GM21529 (cell line): ENCODE data around the gene HIPK1.
"Not testable (repeated sequence)": the region's sequence is repeated elsewhere in the genome, so short reads cannot be mapped to it uniquely, and the experiment has no call there.

Source experiments
- ATAC-seq: cut with Tn5 transposase; IDR thresholded peaks from one replicate; pipeline ENCODE4 v1.9.1; 2021; ENCODE audit not compliant: unreplicated experiment

The HIPK1 gene

DNA sequence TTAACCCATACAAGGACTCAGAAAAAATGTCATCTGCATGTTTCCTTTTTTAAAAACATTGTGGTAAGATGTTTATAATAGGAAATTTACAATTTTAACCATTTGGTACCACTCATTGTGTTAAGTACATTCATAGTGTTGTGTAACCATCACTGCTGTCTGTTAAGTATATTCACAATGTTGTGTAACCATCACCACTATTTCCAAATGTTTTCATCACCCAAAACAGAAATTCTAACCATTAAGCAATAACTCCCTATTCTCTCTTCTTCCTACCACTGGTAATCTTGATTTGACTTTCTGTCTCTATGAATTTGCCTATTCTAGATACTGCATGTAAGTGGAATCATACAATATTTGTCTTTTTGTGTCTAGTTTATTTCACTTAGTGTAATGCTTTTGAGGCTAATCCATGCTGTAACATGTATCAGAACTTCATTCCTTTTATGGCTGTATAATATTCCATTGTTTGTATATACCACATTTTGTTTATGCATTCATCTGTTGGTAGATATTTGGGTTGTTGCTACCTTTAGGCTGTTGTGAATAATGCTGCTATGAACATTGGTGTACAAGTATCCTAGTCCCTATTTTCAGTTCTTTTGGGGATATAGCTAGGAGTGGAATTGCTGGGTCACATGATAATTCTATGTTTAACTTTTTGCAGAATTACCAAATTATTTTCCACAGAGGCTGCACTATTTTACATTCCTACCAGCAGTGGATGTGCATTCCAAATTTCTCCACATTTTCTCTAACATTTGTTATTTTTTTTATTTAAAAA lies 14.1 kb downstream of the HIPK1 start:
- no peak for ATAC-seq

DNA sequence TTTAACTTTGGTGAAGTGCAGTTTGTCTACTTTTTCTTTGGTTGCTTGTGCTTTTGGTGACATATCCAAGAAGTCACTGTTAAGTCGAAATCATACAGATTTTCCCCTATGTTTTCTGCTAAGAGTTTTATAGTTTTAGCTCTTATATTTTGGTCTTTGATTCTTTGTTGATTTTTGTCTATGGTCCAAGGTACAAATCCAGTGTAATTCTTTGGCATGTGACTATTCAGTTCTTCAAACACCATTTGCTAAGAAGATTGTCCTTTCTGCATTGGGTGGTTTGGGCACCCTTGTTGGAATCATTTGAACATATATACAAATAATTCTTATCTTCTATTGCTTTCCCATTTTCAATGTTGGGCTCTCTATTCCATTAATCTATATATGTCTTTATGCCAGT lies 16.2 kb downstream of the HIPK1 start:
- no peak for ATAC-seq

DNA sequence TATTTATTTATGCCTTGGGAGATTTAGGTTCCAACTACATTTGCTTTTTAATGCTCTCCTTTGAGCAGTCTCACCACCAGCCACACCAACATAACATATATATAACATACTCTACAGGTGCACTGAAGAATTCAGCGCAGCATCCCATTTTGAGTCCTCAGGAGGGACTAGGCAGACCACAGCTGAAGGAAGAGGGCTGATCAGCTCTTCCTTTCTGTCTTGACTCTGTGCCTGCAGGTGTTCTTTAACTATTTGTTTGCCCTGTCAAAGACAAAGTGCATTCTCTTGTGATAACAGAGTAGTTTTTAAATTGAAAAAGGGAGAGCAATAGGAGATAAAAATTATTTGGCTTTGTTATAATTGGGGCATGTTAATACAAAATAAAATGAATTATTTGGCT lies 17.0 kb downstream of the HIPK1 start:
- no peak for ATAC-seq

DNA sequence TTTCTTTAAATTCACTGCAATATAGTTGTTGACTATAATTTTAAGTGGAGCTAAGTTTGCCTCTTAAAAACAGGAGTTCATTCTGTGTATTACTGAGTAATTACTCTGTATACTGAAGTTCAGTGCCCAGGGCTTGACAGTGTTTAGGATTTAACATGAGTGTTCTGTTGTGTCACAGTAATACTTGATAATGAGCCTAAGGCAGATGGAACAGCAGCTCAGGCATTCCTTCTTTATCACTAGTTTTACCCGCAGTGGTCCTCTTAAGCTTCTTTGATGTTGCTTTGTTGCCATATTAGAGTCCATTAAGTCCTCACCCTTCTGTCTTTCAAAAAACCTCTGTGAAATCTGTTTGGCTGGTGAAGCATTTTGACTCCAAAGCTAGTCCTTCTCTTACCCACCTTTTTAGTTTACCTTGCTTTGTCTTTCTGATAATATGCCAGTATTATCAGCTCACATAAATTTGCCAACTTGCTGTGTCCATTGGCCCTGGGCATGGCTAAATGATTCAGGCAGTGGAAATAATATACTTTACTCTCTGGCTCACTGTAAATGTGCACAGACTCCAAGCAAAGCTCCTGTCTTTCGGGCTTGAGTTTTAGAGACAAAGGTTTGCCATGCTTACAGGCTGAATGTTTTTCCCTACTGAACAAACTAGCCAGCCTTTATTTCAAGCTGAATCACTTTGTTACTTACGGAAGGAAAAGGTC lies 17.7 kb downstream of the HIPK1 start:
- no peak for ATAC-seq

DNA sequence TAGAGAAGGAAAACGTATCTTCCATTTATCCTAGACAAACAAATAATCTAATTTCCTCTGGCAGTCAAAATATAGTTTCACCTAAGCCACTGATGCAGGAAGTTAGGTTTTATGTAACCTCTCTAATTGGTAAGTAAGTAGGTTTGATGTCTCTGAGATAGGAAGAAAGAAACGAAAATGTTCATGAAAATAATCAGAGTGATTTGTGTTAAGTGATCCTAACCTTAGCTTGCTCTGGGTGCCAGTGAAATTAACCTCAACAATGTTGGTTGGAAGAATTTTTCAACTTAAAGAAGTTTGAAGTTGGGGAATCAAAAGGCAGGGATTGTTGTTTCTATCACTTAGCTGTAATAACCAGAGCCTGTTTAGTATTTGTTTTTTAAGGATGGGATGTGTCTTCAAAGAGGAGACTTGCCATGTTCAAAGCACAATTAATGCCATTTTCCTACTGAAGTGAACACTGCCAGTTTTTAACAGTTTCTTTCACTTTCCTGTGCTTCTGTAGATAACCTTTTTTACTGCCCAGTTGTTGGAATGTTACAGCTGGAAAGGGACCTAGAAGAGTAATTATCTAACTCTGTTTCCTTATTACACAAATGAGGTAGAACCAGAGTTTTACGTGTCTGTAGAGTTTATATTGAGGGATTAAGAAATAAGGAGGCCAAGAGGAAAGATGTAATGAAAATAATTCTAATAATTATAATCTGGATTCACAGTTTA lies 18.4 kb downstream of the HIPK1 start:
- no peak for ATAC-seq

DNA sequence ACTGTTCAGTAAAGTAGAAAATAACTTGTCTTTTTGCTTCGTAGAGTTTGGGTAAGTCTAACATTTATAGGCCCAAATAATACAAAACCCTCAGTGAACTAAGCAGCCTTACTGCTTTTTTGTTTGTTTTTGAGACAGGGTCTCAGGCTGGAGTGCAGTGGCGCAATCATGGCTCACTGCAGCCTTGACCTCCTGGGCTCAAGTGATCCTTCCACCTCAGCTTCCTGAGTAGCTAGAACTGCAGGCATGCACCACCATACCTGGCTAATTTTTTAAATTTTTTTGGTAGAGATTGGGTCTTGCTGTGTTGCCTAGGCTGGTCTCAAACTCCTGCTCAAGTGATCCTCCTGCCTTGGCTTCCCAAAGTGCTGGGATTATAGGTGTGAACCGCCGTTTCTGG lies 19.0 kb downstream of the HIPK1 start:
- ATAC-seq: not testable (repeated sequence)

DNA sequence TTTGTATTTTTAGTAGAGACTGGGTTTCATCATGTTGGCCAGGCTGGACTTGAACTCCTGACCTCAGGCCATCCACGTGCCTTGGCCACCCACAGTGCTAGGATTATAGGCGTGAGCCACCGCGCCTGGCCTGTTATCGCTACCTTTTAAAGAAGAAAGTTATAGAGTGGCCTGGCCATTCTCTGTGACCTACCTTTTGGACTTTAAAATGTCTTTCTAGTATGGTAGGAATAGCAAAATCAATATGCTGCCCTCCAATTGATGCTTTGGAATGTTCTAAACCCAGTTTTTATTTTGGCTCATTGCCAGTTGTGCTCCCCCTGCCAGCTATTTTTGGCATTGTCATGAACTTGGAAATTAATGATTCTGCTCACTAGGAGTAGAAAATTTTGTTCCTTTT lies 19.9 kb downstream of the HIPK1 start:
- no peak for ATAC-seq

DNA sequence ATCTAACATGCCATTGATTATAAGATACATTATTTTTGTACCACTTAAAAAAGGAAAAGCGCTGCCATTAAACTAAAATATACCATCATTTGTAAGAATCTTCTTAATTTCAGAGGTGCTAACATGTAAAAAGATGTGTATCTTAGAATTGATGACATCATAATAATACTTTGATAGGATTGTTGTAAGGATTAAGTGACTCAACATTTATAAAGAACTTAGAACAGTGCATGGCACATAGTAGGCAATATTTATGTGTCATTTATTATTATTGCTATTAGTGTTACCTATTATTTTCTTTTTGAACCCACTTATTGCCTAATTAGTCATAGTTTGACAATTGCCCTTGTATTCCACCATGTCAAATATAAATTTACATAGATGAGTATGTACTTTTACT lies 21.8 kb downstream of the HIPK1 start:
- no peak for ATAC-seq

DNA sequence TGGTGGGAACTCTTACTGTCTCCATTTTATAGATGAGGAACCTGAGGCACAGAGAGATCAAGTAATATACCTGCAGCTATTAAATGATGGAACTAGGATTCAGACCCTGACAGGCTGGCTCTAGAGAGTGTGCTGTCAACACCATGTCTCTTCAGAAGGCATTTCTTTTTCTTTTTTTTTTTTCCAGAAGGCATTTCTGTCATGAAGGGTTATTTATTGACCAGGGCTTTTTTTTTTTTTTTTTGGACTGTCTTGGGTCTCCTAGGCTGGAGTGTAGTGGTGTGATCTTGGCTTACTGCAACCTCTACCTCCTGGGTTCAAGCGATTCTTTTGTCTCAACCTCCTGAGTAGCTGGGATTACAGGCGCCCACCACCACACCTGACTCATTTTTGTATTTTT lies 22.6 kb downstream of the HIPK1 start:
- ATAC-seq: no peak

DNA sequence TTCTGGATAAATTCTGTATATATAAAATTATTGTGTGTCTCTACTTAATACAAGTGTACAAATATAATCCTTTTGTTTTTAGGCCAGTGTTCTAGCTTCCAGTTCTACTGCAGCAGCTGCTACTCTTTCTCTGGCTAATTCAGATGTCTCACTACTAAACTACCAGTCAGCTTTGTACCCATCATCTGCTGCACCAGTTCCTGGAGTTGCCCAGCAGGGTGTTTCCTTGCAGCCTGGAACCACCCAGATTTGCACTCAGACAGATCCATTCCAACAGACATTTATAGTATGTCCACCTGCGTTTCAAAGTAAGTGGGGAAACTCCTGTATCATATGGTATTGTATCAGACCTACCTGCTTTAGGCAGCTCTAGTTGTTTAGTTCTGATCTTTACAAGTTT lies 28.9 kb downstream of the HIPK1 start:
- no peak for ATAC-seq

DNA sequence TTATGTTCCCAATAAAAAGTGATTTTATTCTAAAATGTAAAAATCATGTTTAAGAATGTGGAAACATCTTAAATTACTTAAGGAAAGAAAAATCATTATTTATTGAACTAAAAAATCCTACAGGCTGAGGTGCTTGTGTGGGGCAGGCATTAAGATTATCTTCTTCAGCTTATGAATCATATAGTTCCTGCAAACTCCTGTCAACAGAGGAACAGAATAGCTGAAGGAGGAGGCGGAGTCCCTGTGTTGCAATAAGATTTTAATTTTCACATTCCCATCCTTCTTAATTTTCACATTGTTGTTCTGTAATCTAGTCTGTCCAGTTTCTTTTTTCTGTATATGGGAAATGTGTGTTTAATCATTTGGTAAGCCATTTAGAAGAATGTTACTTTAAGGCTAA lies 29.6 kb downstream of the HIPK1 start:
- ATAC-seq: no peak

DNA sequence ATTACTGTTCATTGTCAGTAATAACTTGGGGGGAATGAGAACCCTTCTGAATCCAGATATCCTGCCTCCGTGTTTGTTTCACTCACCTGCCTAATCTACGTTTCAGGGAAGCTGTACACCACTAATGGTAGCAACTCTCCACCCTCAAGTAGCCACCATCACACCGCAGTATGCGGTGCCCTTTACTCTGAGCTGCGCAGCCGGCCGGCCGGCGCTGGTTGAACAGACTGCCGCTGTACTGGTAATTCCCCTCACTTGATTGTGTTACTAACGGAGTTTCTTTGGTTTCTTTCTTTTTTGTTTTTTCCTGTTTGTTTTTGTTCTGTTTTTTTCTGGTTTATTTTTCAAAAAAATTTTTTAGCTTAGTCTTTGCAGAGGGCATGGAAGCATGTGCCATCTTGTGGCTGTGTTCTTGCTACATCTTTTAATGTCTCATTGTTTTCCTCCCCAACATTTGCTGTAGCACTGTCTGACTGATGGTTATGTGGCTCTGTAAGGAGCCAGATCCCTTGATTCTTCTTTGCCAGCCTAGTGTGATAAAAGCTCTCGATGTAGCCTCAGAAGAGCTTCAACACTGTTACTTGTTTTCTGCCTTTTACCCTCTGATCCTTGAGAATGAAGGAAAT lies 34.3 kb downstream of the HIPK1 start:
- ATAC-seq: no peak

DNA sequence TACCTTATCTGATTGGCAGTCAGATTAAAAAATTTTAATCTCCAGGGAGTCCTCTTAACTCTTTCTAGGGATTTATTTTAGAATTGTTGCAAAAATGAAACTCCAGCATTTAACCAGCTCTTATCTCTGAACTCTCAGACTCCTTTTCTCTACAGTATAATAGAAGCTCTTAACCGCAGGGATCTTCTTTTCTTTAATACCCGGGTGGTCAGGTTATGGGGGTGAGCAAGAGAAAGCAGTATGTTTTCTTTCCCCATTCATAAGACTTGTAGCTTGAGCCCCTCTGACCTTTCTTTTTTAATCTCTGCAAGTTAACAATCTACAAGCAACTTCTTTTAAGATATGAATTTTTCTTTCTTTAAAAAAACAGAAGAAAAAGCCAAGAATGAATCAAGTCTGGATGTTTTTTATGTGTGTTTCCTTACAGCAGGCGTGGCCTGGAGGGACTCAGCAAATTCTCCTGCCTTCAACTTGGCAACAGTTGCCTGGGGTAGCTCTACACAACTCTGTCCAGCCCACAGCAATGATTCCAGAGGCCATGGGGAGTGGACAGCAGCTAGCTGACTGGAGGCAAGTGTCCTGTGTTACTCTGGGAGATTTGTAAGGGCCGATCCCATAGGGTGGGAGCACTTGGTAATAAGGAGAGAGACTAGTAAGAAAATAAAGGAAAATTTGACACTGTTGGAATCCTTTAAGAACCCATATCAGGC lies 36.7 kb downstream of the HIPK1 start:
- no peak for ATAC-seq

DNA sequence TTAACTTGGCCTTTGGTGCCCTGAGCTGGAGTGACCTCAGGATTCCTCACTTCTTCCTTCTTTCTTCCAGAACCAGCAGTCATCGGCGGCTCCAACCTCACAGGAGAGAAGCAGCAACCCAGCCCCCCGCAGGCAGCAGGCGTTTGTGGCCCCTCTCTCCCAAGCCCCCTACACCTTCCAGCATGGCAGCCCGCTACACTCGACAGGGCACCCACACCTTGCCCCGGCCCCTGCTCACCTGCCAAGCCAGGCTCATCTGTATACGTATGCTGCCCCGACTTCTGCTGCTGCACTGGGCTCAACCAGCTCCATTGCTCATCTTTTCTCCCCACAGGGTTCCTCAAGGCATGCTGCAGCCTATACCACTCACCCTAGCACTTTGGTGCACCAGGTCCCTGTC lies 43.8 kb downstream of the HIPK1 start:
- no peak for ATAC-seq

DNA sequence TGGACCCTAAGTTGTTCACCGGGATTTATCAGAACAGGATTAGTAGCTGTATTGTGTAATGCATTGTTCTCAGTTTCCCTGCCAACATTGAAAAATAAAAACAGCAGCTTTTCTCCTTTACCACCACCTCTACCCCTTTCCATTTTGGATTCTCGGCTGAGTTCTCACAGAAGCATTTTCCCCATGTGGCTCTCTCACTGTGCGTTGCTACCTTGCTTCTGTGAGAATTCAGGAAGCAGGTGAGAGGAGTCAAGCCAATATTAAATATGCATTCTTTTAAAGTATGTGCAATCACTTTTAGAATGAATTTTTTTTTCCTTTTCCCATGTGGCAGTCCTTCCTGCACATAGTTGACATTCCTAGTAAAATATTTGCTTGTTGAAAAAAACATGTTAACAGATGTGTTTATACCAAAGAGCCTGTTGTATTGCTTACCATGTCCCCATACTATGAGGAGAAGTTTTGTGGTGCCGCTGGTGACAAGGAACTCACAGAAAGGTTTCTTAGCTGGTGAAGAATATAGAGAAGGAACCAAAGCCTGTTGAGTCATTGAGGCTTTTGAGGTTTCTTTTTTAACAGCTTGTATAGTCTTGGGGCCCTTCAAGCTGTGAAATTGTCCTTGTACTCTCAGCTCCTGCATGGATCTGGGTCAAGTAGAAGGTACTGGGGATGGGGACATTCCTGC lies 46.2 kb downstream of the HIPK1 start:
- peak; percentile 53 for ATAC-seq

DNA sequence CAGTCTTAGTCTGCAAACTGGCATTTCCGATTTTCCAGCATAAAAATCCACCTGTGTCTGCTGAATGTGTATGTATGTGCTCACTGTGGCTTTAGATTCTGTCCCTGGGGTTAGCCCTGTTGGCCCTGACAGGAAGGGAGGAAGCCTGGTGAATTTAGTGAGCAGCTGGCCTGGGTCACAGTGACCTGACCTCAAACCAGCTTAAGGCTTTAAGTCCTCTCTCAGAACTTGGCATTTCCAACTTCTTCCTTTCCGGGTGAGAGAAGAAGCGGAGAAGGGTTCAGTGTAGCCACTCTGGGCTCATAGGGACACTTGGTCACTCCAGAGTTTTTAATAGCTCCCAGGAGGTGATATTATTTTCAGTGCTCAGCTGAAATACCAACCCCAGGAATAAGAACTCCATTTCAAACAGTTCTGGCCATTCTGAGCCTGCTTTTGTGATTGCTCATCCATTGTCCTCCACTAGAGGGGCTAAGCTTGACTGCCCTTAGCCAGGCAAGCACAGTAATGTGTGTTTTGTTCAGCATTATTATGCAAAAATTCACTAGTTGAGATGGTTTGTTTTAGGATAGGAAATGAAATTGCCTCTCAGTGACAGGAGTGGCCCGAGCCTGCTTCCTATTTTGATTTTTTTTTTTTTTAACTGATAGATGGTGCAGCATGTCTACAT lies 47.6 kb downstream of the HIPK1 start:
- no peak for ATAC-seq

DNA sequence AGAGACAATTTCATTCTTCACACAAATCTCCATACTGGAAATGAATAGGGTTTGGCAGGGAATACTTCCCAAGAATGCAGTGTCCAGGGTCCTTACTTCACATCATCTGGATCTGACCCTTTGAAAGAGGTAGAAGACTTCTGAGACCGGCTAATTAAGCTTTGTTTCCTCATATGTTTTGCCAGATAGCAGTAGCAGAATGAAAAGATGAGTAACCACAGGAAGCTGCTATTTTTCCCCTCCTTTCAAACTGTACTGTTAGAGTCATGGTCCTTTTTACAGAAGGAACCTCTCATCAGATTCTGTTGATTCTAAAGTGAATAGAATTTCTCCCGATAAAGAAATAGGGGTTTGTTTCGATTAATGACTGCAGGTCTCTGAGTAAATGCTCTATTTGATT lies 48.8 kb downstream of the HIPK1 start:
- no peak for ATAC-seq

DNA sequence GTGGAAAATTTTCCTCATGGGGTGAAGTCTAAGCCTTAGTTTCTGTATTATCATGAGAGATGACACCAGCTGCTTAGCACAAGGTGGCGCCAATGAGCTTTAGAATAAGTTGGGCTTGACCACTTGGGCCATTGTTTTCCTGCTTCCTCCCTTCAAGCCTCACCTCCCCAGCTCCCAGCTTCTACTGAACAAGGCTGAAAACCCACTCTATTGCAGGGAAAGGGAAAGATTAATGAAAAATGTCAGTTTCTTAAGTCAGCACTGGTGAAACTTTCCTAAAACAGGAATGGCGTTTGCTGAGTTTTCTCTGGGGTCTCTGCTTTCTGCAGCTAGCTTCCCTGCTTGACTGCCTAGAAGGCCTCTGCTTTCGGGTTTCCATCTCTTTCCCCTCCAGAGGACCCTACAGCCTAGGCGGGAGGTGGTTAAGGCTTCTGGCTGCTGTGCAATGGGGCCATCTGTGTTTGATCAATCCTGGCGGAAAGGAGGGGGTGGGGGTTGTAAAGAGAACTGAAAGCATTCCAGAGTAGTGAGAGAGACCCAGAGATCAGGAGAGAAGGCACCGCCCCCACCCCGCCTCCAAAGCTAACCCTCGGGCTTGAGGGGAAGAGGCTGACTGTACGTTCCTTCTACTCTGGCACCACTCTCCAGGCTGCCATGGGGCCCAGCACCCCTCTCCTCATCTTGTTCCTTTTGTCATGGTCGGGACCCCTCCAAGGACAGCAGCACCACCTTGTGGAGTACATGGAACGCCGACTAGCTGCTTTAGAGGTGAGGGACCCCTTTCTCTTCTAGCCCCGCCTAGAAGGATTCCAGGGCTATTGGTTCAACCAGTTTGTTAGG lies 50.0 kb downstream of the HIPK1 start, which contains the start of gene OLFML3:
Gene OLFML3, plus strand, starts transcription at position 612 of the 840 bp plus-strand sequence. Its CDS starts 43 bp downstream, at position 655.
- ATAC-seq: no peak

DNA sequence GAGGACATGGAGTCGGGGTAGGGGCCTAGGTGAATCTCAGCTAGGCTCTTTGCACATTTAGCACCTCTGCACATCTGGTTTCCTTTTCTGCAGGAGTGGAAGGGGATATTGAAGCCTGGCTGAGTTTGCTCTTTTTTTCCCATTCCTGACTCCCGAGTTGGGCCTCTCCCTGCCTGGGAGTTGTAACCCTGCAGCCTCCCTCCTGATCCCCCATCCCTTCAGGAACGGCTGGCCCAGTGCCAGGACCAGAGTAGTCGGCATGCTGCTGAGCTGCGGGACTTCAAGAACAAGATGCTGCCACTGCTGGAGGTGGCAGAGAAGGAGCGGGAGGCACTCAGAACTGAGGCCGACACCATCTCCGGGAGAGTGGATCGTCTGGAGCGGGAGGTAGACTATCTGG lies 51.0 kb downstream of the HIPK1 start:
- no peak for ATAC-seq
